Loucy (cell line): Measurements from ENCODE around the gene TIMM10B.

Experiments
- EZH2phosphoT487 ChIP-seq: fragments of 200-600 bp; IDR thresholded peaks from 2 replicates; pipeline ENCODE4 v1.6.1; 2018; ENCODE audit warnings: antibody characterized with exemption, mild to moderate bottlenecking, moderate library complexity, borderline replicate concordance
- TF ChIP-seq, protein P1 (sequence below): fragments of 200-600 bp; sonication (generic); conservative IDR thresholded peaks from 2 replicates; pipeline ENCODE4 v1.5.1; 2014; ENCODE audit warnings: mild to moderate bottlenecking, antibody characterized with exemption, low read length

DNA sequence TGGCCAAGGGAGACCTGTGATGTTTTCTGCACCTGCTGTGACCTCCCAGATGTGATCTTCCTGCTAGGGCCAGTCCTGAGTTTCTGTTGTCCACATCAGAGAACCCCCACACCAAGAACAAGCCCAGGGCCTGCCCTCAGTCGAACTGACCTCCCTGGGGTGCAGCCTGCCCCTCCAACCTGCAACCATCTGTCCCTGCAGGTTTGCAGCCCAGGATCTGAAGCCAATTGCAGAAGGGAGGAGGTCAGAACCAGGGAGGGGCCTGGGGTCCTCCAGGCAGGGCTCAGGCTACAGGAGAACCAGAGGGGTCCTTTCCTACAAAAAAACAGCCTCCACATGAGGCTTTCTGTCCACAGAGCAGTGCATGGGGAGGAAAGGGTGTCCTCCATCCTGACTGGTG lies 8.4 kb upstream of the TIMM10B start:
- TF ChIP-seq, protein P1, sequence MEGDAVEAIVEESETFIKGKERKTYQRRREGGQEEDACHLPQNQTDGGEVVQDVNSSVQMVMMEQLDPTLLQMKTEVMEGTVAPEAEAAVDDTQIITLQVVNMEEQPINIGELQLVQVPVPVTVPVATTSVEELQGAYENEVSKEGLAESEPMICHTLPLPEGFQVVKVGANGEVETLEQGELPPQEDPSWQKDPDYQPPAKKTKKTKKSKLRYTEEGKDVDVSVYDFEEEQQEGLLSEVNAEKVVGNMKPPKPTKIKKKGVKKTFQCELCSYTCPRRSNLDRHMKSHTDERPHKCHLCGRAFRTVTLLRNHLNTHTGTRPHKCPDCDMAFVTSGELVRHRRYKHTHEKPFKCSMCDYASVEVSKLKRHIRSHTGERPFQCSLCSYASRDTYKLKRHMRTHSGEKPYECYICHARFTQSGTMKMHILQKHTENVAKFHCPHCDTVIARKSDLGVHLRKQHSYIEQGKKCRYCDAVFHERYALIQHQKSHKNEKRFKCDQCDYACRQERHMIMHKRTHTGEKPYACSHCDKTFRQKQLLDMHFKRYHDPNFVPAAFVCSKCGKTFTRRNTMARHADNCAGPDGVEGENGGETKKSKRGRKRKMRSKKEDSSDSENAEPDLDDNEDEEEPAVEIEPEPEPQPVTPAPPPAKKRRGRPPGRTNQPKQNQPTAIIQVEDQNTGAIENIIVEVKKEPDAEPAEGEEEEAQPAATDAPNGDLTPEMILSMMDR = no peak
- no peak for TF ChIP-seq EZH2phosphoT487
